HEK293 (cell line): ENCODE data around the gene EYA2.
A peak's percentile ranks its signal among the peaks of the same experiment; 100 is the strongest.

ENCODE experiments used
- CTCF ChIA-PET: fragments of 350-600 bp; formaldehyde crosslinking; extraction: SDS; loops from one replicate; lab custom pipeline; 2021; ENCODE audit warnings: antibody characterized with exemption; lab: Yijun Ruan, JAX
- POLR2A ChIA-PET: fragments of 300-600 bp; formaldehyde crosslinking; extraction: SDS; loops from one replicate; lab custom pipeline; 2020; ENCODE audit warnings: antibody characterized with exemption, inconsistent platforms; lab: Yijun Ruan, JAX
- H3K27ac ChIP-seq: fragments of 200-500 bp; sonication (Bioruptor generic); 2 replicates; pipeline ENCODE4 v1.5.1; 2014; ENCODE audit warnings: low read depth, low read length, control low read depth, inconsistent platforms; ENCODE audit errors: extremely low read depth
- H3K36me3 ChIP-seq, 2 experiments: fragments of 200-500 bp in 1 of 2; sonication (Bioruptor generic) in 1 of 2; 1 replicate in 1 of 2; 2 replicates in 1 of 2; pipeline ENCODE4 v1.5.1; 2014 to 2017; ENCODE audit warnings: inconsistent platforms in 2 of 2, low read length in 2 of 2; ENCODE audit not compliant: control insufficient read depth in 2 of 2, insufficient read depth in 1 of 2
- H3K4me1 ChIP-seq: fragments of 200-500 bp; sonication (Bioruptor generic); 2 replicates; pipeline ENCODE4 v1.5.1; 2014; ENCODE audit warnings: mild to moderate bottlenecking, low read length, inconsistent platforms; ENCODE audit not compliant: control insufficient read depth, insufficient read depth
- H3K4me3 ChIP-seq: 2 replicates; pipeline ENCODE4 v1.5.1; 2011; ENCODE audit warnings: low read depth, mild to moderate bottlenecking, control low read depth, low read length, moderate library complexity
- H3K9me3 ChIP-seq: fragments of 200-500 bp; sonication (Bioruptor generic); 2 replicates; pipeline ENCODE4 v1.5.1; 2014; ENCODE audit warnings: low read depth, low read length, inconsistent platforms; ENCODE audit not compliant: control insufficient read depth, insufficient read depth
- EGR2 ChIP-seq: fragments of 450-650 bp; formaldehyde crosslinking; IDR thresholded peaks from 2 replicates; pipeline ENCODE4 v1.5.1; 2016; ENCODE audit warnings: low read depth, missing biosample characterization, missing genetic modification characterization
- GLIS2 ChIP-seq: fragments of 450-650 bp; formaldehyde crosslinking; IDR thresholded peaks from 2 replicates; pipeline ENCODE4 v1.5.1; 2016; ENCODE audit warnings: missing biosample characterization, missing genetic modification characterization
- HOXA7 ChIP-seq: sonication (generic); formaldehyde crosslinking; IDR thresholded peaks from 2 replicates; pipeline ENCODE4 v1.8.1; 2022; ENCODE audit warnings: missing genetic modification reagents, borderline replicate concordance
- KLF7 ChIP-seq: fragments of 450-650 bp; formaldehyde crosslinking; IDR thresholded peaks from 2 replicates; pipeline ENCODE4 v1.5.1; 2016; ENCODE audit warnings: missing biosample characterization, missing genetic modification characterization, borderline replicate concordance
- MYNN ChIP-seq: fragments of 450-650 bp; formaldehyde crosslinking; IDR thresholded peaks from 2 replicates; pipeline ENCODE4 v1.5.1; 2016; ENCODE audit warnings: missing biosample characterization, missing genetic modification characterization, borderline replicate concordance
- ZBTB6 ChIP-seq: fragments of 450-650 bp; formaldehyde crosslinking; IDR thresholded peaks from 2 replicates; pipeline ENCODE4 v1.5.1; 2017; ENCODE audit warnings: missing biosample characterization, missing genetic modification characterization
- ZFHX2 ChIP-seq: fragments of 450-650 bp; formaldehyde crosslinking; conservative IDR thresholded peaks from 2 replicates; pipeline ENCODE4 v1.5.1; 2016; ENCODE audit warnings: missing biosample characterization, missing genetic modification characterization
- ZFP69B ChIP-seq: fragments of 450-650 bp; formaldehyde crosslinking; IDR thresholded peaks from 2 replicates; pipeline ENCODE4 v1.5.1; 2016; ENCODE audit warnings: missing biosample characterization, missing genetic modification characterization
- ZIC2 ChIP-seq: fragments of 450-650 bp; formaldehyde crosslinking; IDR thresholded peaks from 2 replicates; pipeline ENCODE4 v1.5.1; 2016; ENCODE audit warnings: missing biosample characterization, missing genetic modification characterization
- ZNF114 ChIP-seq: fragments of 450-650 bp; formaldehyde crosslinking; IDR thresholded peaks from 2 replicates; pipeline ENCODE4 v1.5.0; 2017; ENCODE audit warnings: missing biosample characterization, missing genetic modification characterization
- ZNF18 ChIP-seq: fragments of 450-650 bp; formaldehyde crosslinking; IDR thresholded peaks from 2 replicates; pipeline ENCODE4 v1.5.1; 2016; ENCODE audit warnings: missing biosample characterization, missing genetic modification characterization
- ZNF221 ChIP-seq: fragments of 450-650 bp; formaldehyde crosslinking; IDR thresholded peaks from 2 replicates; pipeline ENCODE4 v1.5.1; 2017; ENCODE audit warnings: missing biosample characterization, missing genetic modification characterization, borderline replicate concordance
- ZNF23 ChIP-seq: fragments of 450-650 bp; formaldehyde crosslinking; IDR thresholded peaks from 2 replicates; pipeline ENCODE4 v1.5.1; 2016; ENCODE audit warnings: missing biosample characterization, missing genetic modification characterization, borderline replicate concordance
- ZNF24 ChIP-seq: fragments of 450-650 bp; formaldehyde crosslinking; IDR thresholded peaks from 2 replicates; pipeline ENCODE4 v1.5.1; 2016; ENCODE audit warnings: missing biosample characterization, missing genetic modification characterization
- ZNF302 ChIP-seq: fragments of 450-650 bp; formaldehyde crosslinking; IDR thresholded peaks from 2 replicates; pipeline ENCODE4 v1.5.1; 2016; ENCODE audit warnings: missing biosample characterization, missing genetic modification characterization, low read depth
- ZNF324 ChIP-seq: fragments of 450-650 bp; formaldehyde crosslinking; IDR thresholded peaks from 2 replicates; pipeline ENCODE4 v1.5.1; 2016; ENCODE audit warnings: missing biosample characterization, missing genetic modification characterization
- ZNF341 ChIP-seq: fragments of 450-650 bp; formaldehyde crosslinking; IDR thresholded peaks from 2 replicates; pipeline ENCODE4; 2016; ENCODE audit warnings: low read depth, missing biosample characterization, missing genetic modification characterization
- ZNF404 ChIP-seq: fragments of 450-650 bp; formaldehyde crosslinking; IDR thresholded peaks from 2 replicates; pipeline ENCODE4 v1.5.1; 2017; ENCODE audit warnings: missing biosample characterization, missing genetic modification characterization
- TF ChIP-seq, protein P1 (sequence below): fragments of 450-650 bp; formaldehyde crosslinking; IDR thresholded peaks from 2 replicates; pipeline ENCODE4 v1.5.1; 2016; ENCODE audit warnings: missing biosample characterization, missing genetic modification characterization
- TF ChIP-seq, protein P2 (sequence below): fragments of 450-650 bp; formaldehyde crosslinking; IDR thresholded peaks from 2 replicates; pipeline ENCODE4 v1.5.1; 2017; ENCODE audit warnings: missing biosample characterization, mild to moderate bottlenecking, missing genetic modification characterization, moderate library complexity
- TF ChIP-seq, protein P3 (sequence below): fragments of 450-650 bp; formaldehyde crosslinking; IDR thresholded peaks from 2 replicates; pipeline ENCODE4 v1.5.1; 2016; ENCODE audit warnings: missing biosample characterization, missing genetic modification characterization
- TF ChIP-seq, protein P4 (sequence below): sonication (generic); formaldehyde crosslinking; IDR thresholded peaks from 2 replicates; pipeline ENCODE4 v1.8.1; 2022; ENCODE audit warnings: mild to moderate bottlenecking, moderate library complexity, missing genetic modification reagents
- TF ChIP-seq, protein P5 (sequence below): fragments of 450-650 bp; formaldehyde crosslinking; IDR thresholded peaks from 2 replicates; pipeline ENCODE4 v1.5.1; 2016; ENCODE audit warnings: missing biosample characterization, missing genetic modification characterization

EYA2 gene

DNA sequence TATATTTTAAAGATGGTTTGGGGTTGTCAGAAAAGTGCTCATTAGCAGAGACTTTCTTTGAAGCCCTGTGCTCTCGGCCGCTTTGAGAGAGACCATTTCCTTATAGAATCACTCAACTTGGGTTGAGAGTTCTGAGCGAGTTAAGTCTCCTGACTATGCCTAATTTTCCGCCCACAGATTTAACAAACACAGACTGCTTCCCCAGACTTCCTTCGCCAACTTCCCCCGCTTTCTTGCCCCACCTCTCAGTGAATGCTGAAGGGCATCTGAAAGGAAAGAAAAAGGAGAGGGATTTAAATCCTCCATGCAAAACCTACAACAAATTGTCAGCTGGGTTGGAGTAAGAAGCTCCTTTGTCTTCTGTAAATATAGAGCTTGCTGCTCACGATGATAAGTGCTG lies 224.0 kb downstream of the EYA2 start:
- no peak overlapping the region for H3K27ac ChIP-seq
- CTCF ChIA-PET = no interaction called here
- peaks cover 7% of the 10 kb centered on the region for H3K4me1 ChIP-seq
- H3K36me3 ChIP-seq = no peaks in the 10 kb centered on the region
- TF ChIP-seq, protein P1, sequence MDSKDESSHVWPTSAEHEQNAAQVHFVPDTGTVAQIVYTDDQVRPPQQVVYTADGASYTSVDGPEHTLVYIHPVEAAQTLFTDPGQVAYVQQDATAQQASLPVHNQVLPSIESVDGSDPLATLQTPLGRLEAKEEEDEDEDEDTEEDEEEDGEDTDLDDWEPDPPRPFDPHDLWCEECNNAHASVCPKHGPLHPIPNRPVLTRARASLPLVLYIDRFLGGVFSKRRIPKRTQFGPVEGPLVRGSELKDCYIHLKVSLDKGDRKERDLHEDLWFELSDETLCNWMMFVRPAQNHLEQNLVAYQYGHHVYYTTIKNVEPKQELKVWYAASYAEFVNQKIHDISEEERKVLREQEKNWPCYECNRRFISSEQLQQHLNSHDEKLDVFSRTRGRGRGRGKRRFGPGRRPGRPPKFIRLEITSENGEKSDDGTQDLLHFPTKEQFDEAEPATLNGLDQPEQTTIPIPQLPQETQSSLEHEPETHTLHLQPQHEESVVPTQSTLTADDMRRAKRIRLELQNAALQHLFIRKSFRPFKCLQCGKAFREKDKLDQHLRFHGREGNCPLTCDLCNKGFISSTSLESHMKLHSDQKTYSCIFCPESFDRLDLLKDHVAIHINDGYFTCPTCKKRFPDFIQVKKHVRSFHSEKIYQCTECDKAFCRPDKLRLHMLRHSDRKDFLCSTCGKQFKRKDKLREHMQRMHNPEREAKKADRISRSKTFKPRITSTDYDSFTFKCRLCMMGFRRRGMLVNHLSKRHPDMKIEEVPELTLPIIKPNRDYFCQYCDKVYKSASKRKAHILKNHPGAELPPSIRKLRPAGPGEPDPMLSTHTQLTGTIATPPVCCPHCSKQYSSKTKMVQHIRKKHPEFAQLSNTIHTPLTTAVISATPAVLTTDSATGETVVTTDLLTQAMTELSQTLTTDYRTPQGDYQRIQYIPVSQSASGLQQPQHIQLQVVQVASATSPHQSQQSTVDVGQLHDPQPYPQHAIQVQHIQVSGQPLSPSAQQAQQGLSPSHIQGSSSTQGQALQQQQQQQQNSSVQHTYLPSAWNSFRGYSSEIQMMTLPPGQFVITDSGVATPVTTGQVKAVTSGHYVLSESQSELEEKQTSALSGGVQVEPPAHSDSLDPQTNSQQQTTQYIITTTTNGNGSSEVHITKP (tag by site-specific recombination) = no peak
- TF ChIP-seq MYNN (tag by site-specific recombination) = no peak
- 0 out of 2 replicates have a peak, but pooled peaks have one; percentile 11 for TF ChIP-seq ZFHX2 (tag by site-specific recombination)
- TF ChIP-seq, protein P2, sequence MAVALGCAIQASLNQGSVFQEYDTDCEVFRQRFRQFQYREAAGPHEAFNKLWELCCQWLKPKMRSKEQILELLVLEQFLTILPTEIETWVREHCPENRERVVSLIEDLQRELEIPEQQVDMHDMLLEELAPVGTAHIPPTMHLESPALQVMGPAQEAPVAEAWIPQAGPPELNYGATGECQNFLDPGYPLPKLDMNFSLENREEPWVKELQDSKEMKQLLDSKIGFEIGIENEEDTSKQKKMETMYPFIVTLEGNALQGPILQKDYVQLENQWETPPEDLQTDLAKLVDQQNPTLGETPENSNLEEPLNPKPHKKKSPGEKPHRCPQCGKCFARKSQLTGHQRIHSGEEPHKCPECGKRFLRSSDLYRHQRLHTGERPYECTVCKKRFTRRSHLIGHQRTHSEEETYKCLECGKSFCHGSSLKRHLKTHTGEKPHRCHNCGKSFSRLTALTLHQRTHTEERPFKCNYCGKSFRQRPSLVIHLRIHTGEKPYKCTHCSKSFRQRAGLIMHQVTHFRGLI (tag by site-specific recombination) = no peak
- TF ChIP-seq ZIC2 (tag by site-specific recombination) = no peak
- 0 out of 2 replicates have a peak, but pooled peaks have one; percentile 17 for TF ChIP-seq ZNF341 (tag by site-specific recombination)
- no peak for TF ChIP-seq ZFP69B (tag by site-specific recombination)
- 0 out of 2 replicates have a peak, but pooled peaks have one; percentile 25 for TF ChIP-seq EGR2
- TF ChIP-seq, protein P3, sequence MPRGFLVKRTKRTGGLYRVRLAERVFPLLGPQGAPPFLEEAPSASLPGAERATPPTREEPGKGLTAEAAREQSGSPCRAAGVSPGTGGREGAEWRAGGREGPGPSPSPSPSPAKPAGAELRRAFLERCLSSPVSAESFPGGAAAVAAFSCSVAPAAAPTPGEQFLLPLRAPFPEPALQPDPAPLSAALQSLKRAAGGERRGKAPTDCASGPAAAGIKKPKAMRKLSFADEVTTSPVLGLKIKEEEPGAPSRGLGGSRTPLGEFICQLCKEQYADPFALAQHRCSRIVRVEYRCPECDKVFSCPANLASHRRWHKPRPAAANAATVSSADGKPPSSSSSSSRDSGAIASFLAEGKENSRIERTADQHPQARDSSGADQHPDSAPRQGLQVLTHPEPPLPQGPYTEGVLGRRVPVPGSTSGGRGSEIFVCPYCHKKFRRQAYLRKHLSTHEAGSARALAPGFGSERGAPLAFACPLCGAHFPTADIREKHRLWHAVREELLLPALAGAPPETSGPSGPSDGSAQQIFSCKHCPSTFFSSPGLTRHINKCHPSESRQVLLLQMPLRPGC = no peak
- no peak for TF ChIP-seq ZNF23 (tag by site-specific recombination)
- no peak overlapping the region for H3K4me3 ChIP-seq
- POLR2A ChIA-PET = no interaction called here
- no peaks in the 10 kb centered on the region for H3K9me3 ChIP-seq

- Histone ChIP-seq H3K27ac (no peak overlapping the region), H3K4me1 (peaks cover 7% of the 10 kb centered on the region), H3K36me3 (no peaks in the 10 kb centered on the region), H3K9me3 (no peaks in the 10 kb centered on the region), H3K4me3 (no peak overlapping the region)
- POLR2A ChIA-PET = no interaction called here
- CTCF ChIA-PET = no interaction called here
- no peak for TF ChIP-seq GLIS2 (tag by site-specific recombination)
- no peak for TF ChIP-seq ZNF114 (tag by site-specific recombination)
- TF ChIP-seq ZNF18 (tag by site-specific recombination) = no peak
- TF ChIP-seq, protein P4, sequence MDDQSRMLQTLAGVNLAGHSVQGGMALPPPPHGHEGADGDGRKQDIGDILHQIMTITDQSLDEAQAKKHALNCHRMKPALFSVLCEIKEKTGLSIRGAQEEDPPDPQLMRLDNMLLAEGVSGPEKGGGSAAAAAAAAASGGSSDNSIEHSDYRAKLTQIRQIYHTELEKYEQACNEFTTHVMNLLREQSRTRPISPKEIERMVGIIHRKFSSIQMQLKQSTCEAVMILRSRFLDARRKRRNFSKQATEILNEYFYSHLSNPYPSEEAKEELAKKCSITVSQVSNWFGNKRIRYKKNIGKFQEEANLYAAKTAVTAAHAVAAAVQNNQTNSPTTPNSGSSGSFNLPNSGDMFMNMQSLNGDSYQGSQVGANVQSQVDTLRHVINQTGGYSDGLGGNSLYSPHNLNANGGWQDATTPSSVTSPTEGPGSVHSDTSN = no peak
- no peak for TF ChIP-seq ZNF24 (tag by site-specific recombination)
- TF ChIP-seq KLF7 (tag by site-specific recombination) = no peak
- no peak for TF ChIP-seq ZNF404 (tag by site-specific recombination)
- TF ChIP-seq ZNF221 (tag by site-specific recombination) = no peak
- no peak for TF ChIP-seq ZFHX2 (tag by site-specific recombination)
- no peak for TF ChIP-seq ZNF302
- no peak for TF ChIP-seq ZNF324
- no peak for TF ChIP-seq HOXA7 (CRISPR knock-in tag)
- TF ChIP-seq, protein P5, sequence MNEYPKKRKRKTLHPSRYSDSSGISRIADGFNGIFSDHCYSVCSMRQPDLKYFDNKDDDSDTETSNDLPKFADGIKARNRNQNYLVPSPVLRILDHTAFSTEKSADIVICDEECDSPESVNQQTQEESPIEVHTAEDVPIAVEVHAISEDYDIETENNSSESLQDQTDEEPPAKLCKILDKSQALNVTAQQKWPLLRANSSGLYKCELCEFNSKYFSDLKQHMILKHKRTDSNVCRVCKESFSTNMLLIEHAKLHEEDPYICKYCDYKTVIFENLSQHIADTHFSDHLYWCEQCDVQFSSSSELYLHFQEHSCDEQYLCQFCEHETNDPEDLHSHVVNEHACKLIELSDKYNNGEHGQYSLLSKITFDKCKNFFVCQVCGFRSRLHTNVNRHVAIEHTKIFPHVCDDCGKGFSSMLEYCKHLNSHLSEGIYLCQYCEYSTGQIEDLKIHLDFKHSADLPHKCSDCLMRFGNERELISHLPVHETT (tag by site-specific recombination) = no peak
- TF ChIP-seq ZBTB6 (tag by site-specific recombination) = no peak
These were observed 225.8 kb downstream of the EYA2 start for GRCh38 chr20:47120346-47120936.
